HCT116 (cell line): ENCODE measurements around the gene KIAA1755. TPM values are rescaled to one million over a fixed set of nuclear protein-coding genes. Genes with fewer than 3 reads are reported as not detected.

Source experiments
- ATAC-seq: fragments of 200-7000 bp; cut with Tn5 transposase; 2 replicates; pipeline ENCODE4 v1.9.1; 2020; ENCODE audit warnings: mild to moderate bottlenecking, moderate library complexity
- BruUV-seq: library from RNA; stranded (reverse); fragments of 400-500 nt; replicated peaks from 2 replicates; lab custom pipeline; 2021; lab: Mats Ljungman, UMichigan
- CTCF ChIA-PET: fragments of 300-600 bp; sonication (Branson Sonifier 250); formaldehyde crosslinking; loops from one replicate; lab custom pipeline; 2021; ENCODE audit warnings: antibody characterized with exemption; lab: Charles Lee
- POLR2A ChIA-PET: fragments of 300-600, 350-600 bp; sonication (Branson Sonifier 250); formaldehyde crosslinking; loops from one replicate; lab custom pipeline; 2021; ENCODE audit warnings: antibody characterized with exemption; lab: Charles Lee
- RAD21 ChIA-PET, 2 experiments: fragments of 300-600 bp; sonication (Branson Sonifier 250); formaldehyde crosslinking; loops; one replicate each; lab custom pipeline; 2023; ENCODE audit warnings: low total read pairs in 2 of 2; ENCODE audit not compliant: uncharacterized antibody in 2 of 2, unreplicated experiment in 2 of 2, low non-redundant PET in 1 of 2; lab: Charles Lee
- DNase-seq: peaks from one replicate; pipeline ENCODE4 v3.0.0-alpha.2; 2010; ENCODE audit warnings: low read depth, low spot score
- H2AFZ ChIP-seq: fragments of 200-600 bp; shearing (Covaris generic), sonication (generic); 2 replicates; pipeline ENCODE4 v1.6.1; 2017; ENCODE audit warnings: low read depth, mixed run types, mixed read lengths, antibody characterized with exemption, low read length; ENCODE audit not compliant: poor library complexity, severe bottlenecking
- H3K27ac ChIP-seq: 2 replicates; pipeline ENCODE4 v1.5.1; 2012; ENCODE audit warnings: low read depth, low read length
- H3K27me3 ChIP-seq: fragments of 200-600 bp; sonication (generic); 2 replicates; pipeline ENCODE4 v1.6.1; 2016; ENCODE audit warnings: mixed run types, low read length, mixed read lengths; ENCODE audit not compliant: insufficient read depth
- H3K36me3 ChIP-seq, 2 experiments: fragments of 200-500 bp in 1 of 2; fragments of 200-600 bp in 1 of 2; sonication (Bioruptor generic) in 1 of 2; sonication (generic) in 1 of 2; 2 replicates each; pipeline versions ENCODE4 v1.5.1 to v1.6.1; 2014 to 2016; ENCODE audit warnings: low read length in 2 of 2, inconsistent platforms in 1 of 2, mixed read lengths in 1 of 2, mixed run types in 1 of 2; ENCODE audit not compliant: insufficient read depth in 2 of 2, control insufficient read depth in 1 of 2
- H3K4me1 ChIP-seq, 2 experiments: fragments of 200-600 bp in 1 of 2; sonication (generic) in 1 of 2; 2 replicates each; pipeline versions ENCODE4 v1.5.1 to v1.6.1; 2012 to 2017; ENCODE audit warnings: low read length in 2 of 2, inconsistent platforms in 1 of 2, mild to moderate bottlenecking in 1 of 2, mixed read lengths in 1 of 2, mixed run types in 1 of 2, moderate library complexity in 1 of 2; ENCODE audit not compliant: insufficient read depth in 2 of 2, control insufficient read depth in 1 of 2
- H3K4me2 ChIP-seq: fragments of 200-600 bp; sonication (generic); 2 replicates; pipeline ENCODE4 v1.6.1; 2017; ENCODE audit warnings: mixed run types, low read length, mixed read lengths
- H3K4me3 ChIP-seq, 2 experiments: fragments of 200-600 bp in 1 of 2; sonication (generic) in 1 of 2; replicated peaks in 1 of 2; 2 replicates each; pipeline ENCODE4 v1.5.1; 2011 to 2016; ENCODE audit warnings: low read length in 2 of 2, control low read depth in 1 of 2, low read depth in 1 of 2, mild to moderate bottlenecking in 1 of 2, mixed read lengths in 1 of 2, mixed run types in 1 of 2
- H3K79me2 ChIP-seq: fragments of 200-600 bp; sonication (generic); 2 replicates; pipeline ENCODE4 v1.6.1; 2017; ENCODE audit warnings: mild to moderate bottlenecking, mixed run types, low read length, moderate library complexity, mixed read lengths; ENCODE audit not compliant: insufficient read depth
- H3K9ac ChIP-seq: fragments of 200-600 bp; sonication (generic); 2 replicates; pipeline ENCODE4 v1.6.1; 2016; ENCODE audit warnings: low read length, mixed read lengths
- H3K9me2 ChIP-seq: fragments of 200-600 bp; sonication (generic), shearing (Covaris generic); 2 replicates; pipeline ENCODE4 v1.6.1; 2017; ENCODE audit warnings: mixed run types, mild to moderate bottlenecking, moderate library complexity; ENCODE audit not compliant: insufficient read depth
- H3K9me3 ChIP-seq, 2 experiments: fragments of 200-500 bp in 1 of 2; fragments of 200-600 bp in 1 of 2; sonication (Bioruptor generic) in 1 of 2; sonication (generic) in 1 of 2; 2 replicates each; pipeline ENCODE4 v1.6.1; 2014 to 2017; ENCODE audit warnings: low read length in 2 of 2, mixed read lengths in 2 of 2, inconsistent platforms in 1 of 2, low read depth in 1 of 2, mild to moderate bottlenecking in 1 of 2, mixed run types in 1 of 2, moderate library complexity in 1 of 2; ENCODE audit not compliant: control insufficient read depth in 1 of 2, insufficient read depth in 1 of 2
- H4K20me1 ChIP-seq: fragments of 200-600 bp; sonication (generic), shearing (Covaris generic); 2 replicates; pipeline ENCODE4 v1.6.1; 2017; ENCODE audit warnings: mixed run types, mild to moderate bottlenecking, moderate library complexity; ENCODE audit not compliant: insufficient read depth
- intact Hi-C: fragments of 100-400 bp; cut with micrococcal nuclease; formaldehyde crosslinking; loops from 2 replicates; pipeline ENCODE4 v1.10.0; 2022
- total RNA-seq: library from RNA; stranded (reverse); gene quantifications from one replicate; pipeline ENCODE4 v1.2.1, GENCODE V29; 2021; ENCODE audit not compliant: unreplicated experiment
- TF ChIP-seq, protein P1 (sequence below), 3 experiments: fragments of 200-600 bp in 1 of 3; sonication (generic) in 1 of 3; IDR thresholded peaks in 2 of 3; conservative IDR thresholded peaks in 1 of 3; 2 replicates each; pipeline ENCODE4 v1.5.1; 2012 to 2017; ENCODE audit warnings: low read depth in 2 of 3, low read length in 2 of 3, antibody characterized with exemption in 1 of 3, borderline replicate concordance in 1 of 3, control low read depth in 1 of 3, mild to moderate bottlenecking in 1 of 3, mixed read lengths in 1 of 3, mixed run types in 1 of 3, moderate library complexity in 1 of 3; ENCODE audit not compliant: insufficient read depth in 1 of 3
- TF ChIP-seq, protein P2 (sequence below): IDR thresholded peaks from 2 replicates; pipeline ENCODE4 v1.6.1; 2012; ENCODE audit warnings: low read depth

Gene KIAA1755
- total RNA-seq, 1 experiment from 2014 or later = not detected

DNA sequence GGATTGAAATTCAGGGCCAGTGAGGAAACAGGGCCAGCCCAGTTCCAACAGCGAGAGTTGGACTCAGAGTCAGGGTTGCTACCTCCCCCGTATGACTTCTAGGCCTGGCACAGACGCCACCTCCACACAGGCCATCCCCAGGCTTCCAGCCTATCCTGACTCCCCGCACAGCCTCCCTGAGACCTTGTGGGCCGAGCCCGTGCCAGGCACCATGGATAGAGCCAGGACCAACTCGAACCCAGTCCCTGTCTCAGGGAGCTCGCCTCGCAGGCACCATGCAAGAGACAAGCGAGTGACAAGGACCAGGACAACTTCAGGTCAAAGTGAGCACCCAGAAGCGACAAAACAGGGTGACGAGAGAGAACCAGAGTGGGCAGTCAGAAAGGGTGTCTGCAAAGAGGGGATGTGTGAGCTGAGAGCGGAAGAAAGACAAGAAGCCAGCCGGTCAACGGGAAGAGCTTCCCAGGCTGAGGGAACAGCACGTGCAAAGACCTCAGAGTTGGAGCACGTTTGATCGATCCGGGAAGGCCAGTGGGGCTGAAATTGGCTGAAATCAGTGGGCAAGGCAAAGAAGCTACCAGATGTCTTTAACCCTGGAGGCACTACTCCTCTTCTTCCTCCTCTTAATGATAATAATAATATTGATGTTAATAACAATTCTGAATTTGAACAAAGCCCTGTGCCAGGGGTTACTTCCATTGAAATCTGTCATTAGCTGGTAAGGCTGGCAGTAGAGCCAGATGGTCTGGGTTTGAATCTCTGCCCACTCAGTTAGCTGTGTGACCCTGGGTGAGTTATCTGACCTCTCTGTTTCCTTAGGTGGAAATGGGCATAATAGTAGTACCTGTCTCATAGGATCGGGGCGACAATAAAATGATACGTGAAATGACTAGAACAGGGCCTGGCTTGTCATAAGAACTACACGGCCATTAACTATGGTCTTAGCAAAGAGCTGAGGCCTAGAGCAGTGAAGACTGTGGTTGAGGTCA is 45.0 kb downstream of the KIAA1755 start (continued):
- TF ChIP-seq, protein P1, sequence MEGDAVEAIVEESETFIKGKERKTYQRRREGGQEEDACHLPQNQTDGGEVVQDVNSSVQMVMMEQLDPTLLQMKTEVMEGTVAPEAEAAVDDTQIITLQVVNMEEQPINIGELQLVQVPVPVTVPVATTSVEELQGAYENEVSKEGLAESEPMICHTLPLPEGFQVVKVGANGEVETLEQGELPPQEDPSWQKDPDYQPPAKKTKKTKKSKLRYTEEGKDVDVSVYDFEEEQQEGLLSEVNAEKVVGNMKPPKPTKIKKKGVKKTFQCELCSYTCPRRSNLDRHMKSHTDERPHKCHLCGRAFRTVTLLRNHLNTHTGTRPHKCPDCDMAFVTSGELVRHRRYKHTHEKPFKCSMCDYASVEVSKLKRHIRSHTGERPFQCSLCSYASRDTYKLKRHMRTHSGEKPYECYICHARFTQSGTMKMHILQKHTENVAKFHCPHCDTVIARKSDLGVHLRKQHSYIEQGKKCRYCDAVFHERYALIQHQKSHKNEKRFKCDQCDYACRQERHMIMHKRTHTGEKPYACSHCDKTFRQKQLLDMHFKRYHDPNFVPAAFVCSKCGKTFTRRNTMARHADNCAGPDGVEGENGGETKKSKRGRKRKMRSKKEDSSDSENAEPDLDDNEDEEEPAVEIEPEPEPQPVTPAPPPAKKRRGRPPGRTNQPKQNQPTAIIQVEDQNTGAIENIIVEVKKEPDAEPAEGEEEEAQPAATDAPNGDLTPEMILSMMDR (IDR thresholded peaks at IDR 0.05 in 2 of 3, conservative IDR thresholded peaks at IDR 0.05 in 1 of 3; ENCODE audit: borderline replicate concordance in 1 of 3, insufficient read depth in 1 of 3, low read depth in 2 of 3, low read length in 2 of 3) = no peak

DNA sequence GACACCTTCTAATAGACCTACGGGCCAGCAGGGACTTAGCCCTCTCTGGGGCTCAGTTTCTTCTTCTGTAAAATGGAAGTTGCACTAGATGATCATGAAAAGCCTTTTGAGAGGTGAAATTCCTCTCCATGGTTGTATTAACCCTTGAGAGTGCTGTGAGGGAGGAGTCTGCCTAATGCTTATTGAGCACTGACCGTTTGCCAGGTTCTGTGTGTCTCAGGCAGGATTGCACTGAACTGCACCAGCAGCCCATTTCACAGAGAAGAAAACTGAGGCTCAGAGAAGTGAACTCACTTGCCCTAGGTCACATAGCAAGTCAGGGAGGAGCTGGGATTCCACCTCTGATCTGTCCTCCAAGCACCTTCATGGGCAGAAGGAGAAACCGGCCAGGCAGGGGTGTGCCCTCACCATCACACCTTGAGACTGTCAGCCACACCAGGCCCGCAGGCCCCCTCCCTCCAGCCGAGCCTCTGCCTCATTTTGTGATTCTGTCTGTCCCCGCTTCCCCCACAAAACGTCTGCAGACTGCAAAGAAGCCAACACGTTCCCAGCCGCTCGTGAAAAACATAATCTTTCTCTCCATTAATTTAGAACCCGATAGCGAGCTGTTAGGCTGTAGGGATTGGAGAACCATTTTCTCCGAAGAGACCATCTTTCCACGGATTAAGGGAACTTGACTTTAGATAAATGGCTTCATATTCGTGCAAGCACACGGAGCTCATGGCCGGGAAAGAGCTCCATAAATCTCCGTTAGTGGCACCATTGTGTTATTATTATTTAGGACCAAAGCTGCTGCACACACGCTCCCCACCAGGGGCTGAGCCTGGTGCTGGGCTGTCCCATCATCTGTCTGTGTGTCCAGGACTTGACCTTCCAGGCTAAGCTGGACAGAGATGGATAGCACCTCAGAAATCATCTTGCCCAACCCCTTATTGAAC is 46.0 kb downstream of the KIAA1755 start:
- DNase-seq (no peak), ATAC-seq (peak; percentile 30; the same call in 1 of the 2 replicates)
- Histone ChIP-seq H3K9me3 (no peaks in the 10 kb centered on the region), H3K9me2 (no peaks in the 10 kb centered on the region), H3K36me3 (no peaks in the 10 kb centered on the region), H2AFZ (no peak overlapping the region), H3K9ac (no peak overlapping the region), H3K27me3 (no peaks in the 10 kb centered on the region), H3K79me2 (no peaks in the 10 kb centered on the region), H3K4me2 (no peak overlapping the region), H4K20me1 (no peaks in the 10 kb centered on the region), H3K4me1 (peaks cover 8 to 24% of the 10 kb centered on the region in 2 experiments), H3K4me3 (no peak overlapping the region), H3K27ac (no peak overlapping the region)
- TF ChIP-seq, protein P1 (IDR thresholded peaks at IDR 0.05 in 2 of 3, conservative IDR thresholded peaks at IDR 0.05 in 1 of 3; ENCODE audit: borderline replicate concordance in 1 of 3, insufficient read depth in 1 of 3, low read depth in 2 of 3, low read length in 2 of 3) = peak in 2 of 3 experiments; percentile 44 to 50; a peak in 3 of 6 replicates
- TF ChIP-seq, protein P2, sequence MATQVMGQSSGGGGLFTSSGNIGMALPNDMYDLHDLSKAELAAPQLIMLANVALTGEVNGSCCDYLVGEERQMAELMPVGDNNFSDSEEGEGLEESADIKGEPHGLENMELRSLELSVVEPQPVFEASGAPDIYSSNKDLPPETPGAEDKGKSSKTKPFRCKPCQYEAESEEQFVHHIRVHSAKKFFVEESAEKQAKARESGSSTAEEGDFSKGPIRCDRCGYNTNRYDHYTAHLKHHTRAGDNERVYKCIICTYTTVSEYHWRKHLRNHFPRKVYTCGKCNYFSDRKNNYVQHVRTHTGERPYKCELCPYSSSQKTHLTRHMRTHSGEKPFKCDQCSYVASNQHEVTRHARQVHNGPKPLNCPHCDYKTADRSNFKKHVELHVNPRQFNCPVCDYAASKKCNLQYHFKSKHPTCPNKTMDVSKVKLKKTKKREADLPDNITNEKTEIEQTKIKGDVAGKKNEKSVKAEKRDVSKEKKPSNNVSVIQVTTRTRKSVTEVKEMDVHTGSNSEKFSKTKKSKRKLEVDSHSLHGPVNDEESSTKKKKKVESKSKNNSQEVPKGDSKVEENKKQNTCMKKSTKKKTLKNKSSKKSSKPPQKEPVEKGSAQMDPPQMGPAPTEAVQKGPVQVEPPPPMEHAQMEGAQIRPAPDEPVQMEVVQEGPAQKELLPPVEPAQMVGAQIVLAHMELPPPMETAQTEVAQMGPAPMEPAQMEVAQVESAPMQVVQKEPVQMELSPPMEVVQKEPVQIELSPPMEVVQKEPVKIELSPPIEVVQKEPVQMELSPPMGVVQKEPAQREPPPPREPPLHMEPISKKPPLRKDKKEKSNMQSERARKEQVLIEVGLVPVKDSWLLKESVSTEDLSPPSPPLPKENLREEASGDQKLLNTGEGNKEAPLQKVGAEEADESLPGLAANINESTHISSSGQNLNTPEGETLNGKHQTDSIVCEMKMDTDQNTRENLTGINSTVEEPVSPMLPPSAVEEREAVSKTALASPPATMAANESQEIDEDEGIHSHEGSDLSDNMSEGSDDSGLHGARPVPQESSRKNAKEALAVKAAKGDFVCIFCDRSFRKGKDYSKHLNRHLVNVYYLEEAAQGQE = no peak
- CTCF ChIA-PET = interaction anchor here (1.7 kb wide), 1 partner anchor 11 kb away, joined by 5 read pairs; no protein-coding TSS in a partner anchor
- RAD21 ChIA-PET = interaction anchor here in 1 of 2 experiments (0.9 kb wide), 1 partner anchor 157 kb away, joined by 4 read pairs; no protein-coding TSS in a partner anchor
- BruUV-seq = no TSS peak
- POLR2A ChIA-PET = no interaction called here
- intact Hi-C loops = no loop called here
